ENCODE measurements around the gene PPIL4.

GRCh38 chr6:149501768-149502167 is 44.1 kb downstream of the PPIL4 start:
- no peak for TF ChIP-seq CTCF (IDR thresholded peaks at IDR 0.05)
- TF ChIP-seq POLR2A (IDR thresholded peaks at IDR 0.05), result no peak

Measured in uterus (tissue), 2 donors.